Transverse colon (tissue), 4 donors: ENCODE data around the gene PELI2.

Experiments used
- EP300 ChIP-seq: sonication (generic); formaldehyde crosslinking; IDR thresholded peaks from one replicate; pipeline ENCODE4 v1.6.1; 2017; ENCODE audit warnings: antibody characterized with exemption, low read depth
- POLR2A ChIP-seq: fragments of 450-650 bp; IDR thresholded peaks from one replicate; pipeline ENCODE4 v1.6.1; 2016; ENCODE audit warnings: antibody characterized with exemption, mild to moderate bottlenecking, moderate library complexity
- POLR2AphosphoS5 ChIP-seq, 3 donors: sonication (generic); formaldehyde crosslinking; IDR thresholded peaks; one replicate each; pipeline ENCODE4 v1.6.1; 2016; ENCODE audit warnings: antibody characterized with exemption in 3 of 3
- TF ChIP-seq, protein P1 (sequence below), 5 experiments: fragments of 200-600 bp in 3 of 5; fragments of 450-650 bp in 2 of 5; sonication (generic) in 3 of 5; IDR thresholded peaks; 1 replicate in 2 of 5; 2 replicates in 3 of 5; pipeline ENCODE4 v1.5.1; 2016 to 2017; ENCODE audit warnings: antibody characterized with exemption in 5 of 5, inconsistent platforms in 3 of 5, mild to moderate bottlenecking in 2 of 5, moderate library complexity in 1 of 5

GRCh38 chr14:56172571-56172971, 54.4 kb downstream of the PELI2 start:
- TF ChIP-seq POLR2A = no peak
- TF ChIP-seq EP300 = no peak
- no peak for TF ChIP-seq POLR2AphosphoS5 (IDR thresholded peaks at IDR 0.05)
- TF ChIP-seq, protein P1, sequence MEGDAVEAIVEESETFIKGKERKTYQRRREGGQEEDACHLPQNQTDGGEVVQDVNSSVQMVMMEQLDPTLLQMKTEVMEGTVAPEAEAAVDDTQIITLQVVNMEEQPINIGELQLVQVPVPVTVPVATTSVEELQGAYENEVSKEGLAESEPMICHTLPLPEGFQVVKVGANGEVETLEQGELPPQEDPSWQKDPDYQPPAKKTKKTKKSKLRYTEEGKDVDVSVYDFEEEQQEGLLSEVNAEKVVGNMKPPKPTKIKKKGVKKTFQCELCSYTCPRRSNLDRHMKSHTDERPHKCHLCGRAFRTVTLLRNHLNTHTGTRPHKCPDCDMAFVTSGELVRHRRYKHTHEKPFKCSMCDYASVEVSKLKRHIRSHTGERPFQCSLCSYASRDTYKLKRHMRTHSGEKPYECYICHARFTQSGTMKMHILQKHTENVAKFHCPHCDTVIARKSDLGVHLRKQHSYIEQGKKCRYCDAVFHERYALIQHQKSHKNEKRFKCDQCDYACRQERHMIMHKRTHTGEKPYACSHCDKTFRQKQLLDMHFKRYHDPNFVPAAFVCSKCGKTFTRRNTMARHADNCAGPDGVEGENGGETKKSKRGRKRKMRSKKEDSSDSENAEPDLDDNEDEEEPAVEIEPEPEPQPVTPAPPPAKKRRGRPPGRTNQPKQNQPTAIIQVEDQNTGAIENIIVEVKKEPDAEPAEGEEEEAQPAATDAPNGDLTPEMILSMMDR (IDR thresholded peaks at IDR 0.05) = no peak
